KMS-11 (cell line): ENCODE data around the gene COL15A1.

ENCODE experiments used
- H2AFZ ChIP-seq: fragments of 200-600 bp; sonication (generic); 2 replicates; pipeline ENCODE4 v1.6.1; 2016; ENCODE audit warnings: antibody characterized with exemption, mixed run types, low read depth
- H3K27ac ChIP-seq: fragments of 200-600 bp; sonication (generic); 2 replicates; pipeline ENCODE4 v1.6.1; 2016; ENCODE audit warnings: mild to moderate bottlenecking, mixed run types
- H3K27me3 ChIP-seq: fragments of 200-600 bp; sonication (generic); 2 replicates; pipeline ENCODE4 v1.6.1; 2017; ENCODE audit warnings: mild to moderate bottlenecking, low read depth, mixed run types, moderate library complexity; ENCODE audit not compliant: insufficient read depth
- H3K36me3 ChIP-seq: fragments of 200-600 bp; sonication (generic); 2 replicates; pipeline ENCODE4 v1.6.1; 2017; ENCODE audit warnings: mild to moderate bottlenecking, mixed run types; ENCODE audit not compliant: insufficient read depth
- H3K4me1 ChIP-seq: fragments of 200-600 bp; sonication (generic); 2 replicates; pipeline ENCODE4 v1.6.1; 2016; ENCODE audit warnings: mild to moderate bottlenecking, low read depth, mixed run types; ENCODE audit not compliant: poor library complexity, severe bottlenecking
- H3K4me2 ChIP-seq: fragments of 200-600 bp; sonication (generic); 2 replicates; pipeline ENCODE4 v1.7.0; 2016; ENCODE audit warnings: mild to moderate bottlenecking, mixed run types
- H3K4me3 ChIP-seq: fragments of 200-600 bp; sonication (generic); IDR thresholded peaks from 2 replicates; pipeline ENCODE4 v1.6.1; 2017; ENCODE audit warnings: low read depth, low read length, mixed read lengths; ENCODE audit not compliant: insufficient read depth
- H3K79me2 ChIP-seq: fragments of 200-600 bp; sonication (generic); 2 replicates; pipeline ENCODE4 v1.6.1; 2016; ENCODE audit warnings: low read depth, mixed run types; ENCODE audit not compliant: insufficient read depth
- H3K9ac ChIP-seq: fragments of 200-600 bp; sonication (generic); 2 replicates; pipeline ENCODE4 v1.6.1; 2016; ENCODE audit warnings: mild to moderate bottlenecking, mixed run types
- H4K20me1 ChIP-seq: fragments of 200-600 bp; sonication (generic); 2 replicates; pipeline ENCODE4 v1.6.1; 2016; ENCODE audit warnings: mild to moderate bottlenecking, mixed run types; ENCODE audit not compliant: insufficient read depth
- CTCF ChIP-seq: fragments of 200-600 bp; sonication (generic); conservative IDR thresholded peaks from 2 replicates; pipeline ENCODE4 v1.6.1; 2017; ENCODE audit warnings: low read depth, mild to moderate bottlenecking, antibody characterized with exemption, low read length, moderate library complexity, mixed read lengths

COL15A1 gene

GRCh38 chr9:99069546-99069945 lies 125.8 kb downstream of the COL15A1 start:
- Histone ChIP-seq H3K27me3 (no peaks in the 10 kb centered on the region), H3K79me2 (no peaks in the 10 kb centered on the region), H3K27ac (no peak overlapping the region), H3K4me2 (no peak overlapping the region), H3K36me3 (no peaks in the 10 kb centered on the region), H4K20me1 (no peaks in the 10 kb centered on the region), H3K4me1 (no peaks in the 10 kb centered on the region), H3K4me3 (no peak overlapping the region), H2AFZ (no peak overlapping the region), H3K9ac (no peak overlapping the region)
- TF ChIP-seq CTCF: no peak

GRCh38 chr9:99070681-99071080 lies 127.0 kb downstream of the COL15A1 start:
- Histone ChIP-seq H3K4me2 (no peak overlapping the region), H3K36me3 (no peaks in the 10 kb centered on the region), H3K4me1 (no peaks in the 10 kb centered on the region), H3K79me2 (no peaks in the 10 kb centered on the region), H3K9ac (no peak overlapping the region), H3K27ac (no peak overlapping the region), H2AFZ (no peak overlapping the region), H3K4me3 (no peak overlapping the region), H3K27me3 (no peaks in the 10 kb centered on the region), H4K20me1 (no peaks in the 10 kb centered on the region)
- TF ChIP-seq CTCF: no peak

GRCh38 chr9:99071313-99072039 lies 127.8 kb downstream of the COL15A1 start:
- H4K20me1 ChIP-seq: no peaks in the 10 kb centered on the region
- H3K79me2 ChIP-seq: no peaks in the 10 kb centered on the region
- H3K4me3 ChIP-seq: no peak overlapping the region
- no peak overlapping the region for H3K4me2 ChIP-seq
- H2AFZ ChIP-seq: no peak overlapping the region
- TF ChIP-seq CTCF: no peak
- no peaks in the 10 kb centered on the region for H3K27me3 ChIP-seq
- no peak overlapping the region for H3K27ac ChIP-seq
- H3K4me1 ChIP-seq: peaks cover under 1% of the 10 kb centered on the region
- H3K9ac ChIP-seq: no peak overlapping the region
- H3K36me3 ChIP-seq: no peaks in the 10 kb centered on the region

GRCh38 chr9:99072040-99072394 lies 128.3 kb downstream of the COL15A1 start:
- no peaks in the 10 kb centered on the region for H3K27me3 ChIP-seq
- no peaks in the 10 kb centered on the region for H4K20me1 ChIP-seq
- H3K9ac ChIP-seq: no peak overlapping the region
- H3K36me3 ChIP-seq: no peaks in the 10 kb centered on the region
- no peak for TF ChIP-seq CTCF
- peaks cover 6% of the 10 kb centered on the region for H3K4me1 ChIP-seq
- no peak overlapping the region for H3K4me3 ChIP-seq
- H2AFZ ChIP-seq: no peak overlapping the region
- no peaks in the 10 kb centered on the region for H3K79me2 ChIP-seq
- no peak overlapping the region for H3K27ac ChIP-seq
- H3K4me2 ChIP-seq: no peak overlapping the region
